Neural progenitor cell (in vitro differentiated cells): ENCODE measurements around the gene PDGFC. TPM values are rescaled to one million over a fixed set of nuclear protein-coding genes. Genes with fewer than 3 reads are reported as not detected.

ENCODE experiments used
- DNase-seq: peaks from one replicate; pipeline ENCODE4 v3.0.0-alpha.2; 2016; ENCODE audit warnings: low spot score
- H2AFZ ChIP-seq: fragments of 200-600 bp; sonication (generic); replicated peaks from 2 replicates; pipeline ENCODE4 v1.6.1; 2016; ENCODE audit warnings: antibody characterized with exemption
- H3F3A ChIP-seq: fragments of 200-600 bp; sonication (generic); 2 replicates; pipeline ENCODE4 v1.6.1; 2016; ENCODE audit warnings: antibody characterized with exemption, low read depth
- H3K27ac ChIP-seq: fragments of 200-600 bp; sonication (generic); 2 replicates; pipeline ENCODE4 v1.5.1; 2016; ENCODE audit warnings: mild to moderate bottlenecking
- H3K27me3 ChIP-seq: fragments of 200-600 bp; sonication (generic); 2 replicates; pipeline ENCODE4 v1.6.1; 2016; ENCODE audit warnings: mild to moderate bottlenecking, moderate library complexity
- H3K36me3 ChIP-seq: fragments of 200-600 bp; sonication (generic); 2 replicates; pipeline ENCODE4 v1.5.1; 2016
- H3K4me1 ChIP-seq: fragments of 200-600 bp; sonication (generic); 2 replicates; pipeline ENCODE4 v1.6.1; 2016; ENCODE audit warnings: mixed run types
- H3K4me2 ChIP-seq: fragments of 200-600 bp; sonication (generic); 2 replicates; pipeline ENCODE4 v1.6.1; 2016
- H3K4me3 ChIP-seq: fragments of 200-600 bp; sonication (generic); 2 replicates; pipeline ENCODE4 v1.5.1; 2016
- H3K79me2 ChIP-seq: fragments of 200-600 bp; sonication (generic); 2 replicates; pipeline ENCODE4 v1.6.1; 2016; ENCODE audit warnings: low read depth
- H3K9ac ChIP-seq: fragments of 200-600 bp; sonication (generic); 2 replicates; pipeline ENCODE4 v1.6.1; 2016
- H3K9me3 ChIP-seq: fragments of 200-600 bp; sonication (generic); 2 replicates; pipeline ENCODE4 v1.5.1; 2016; ENCODE audit warnings: low read depth
- H4K20me1 ChIP-seq: fragments of 200-600 bp; sonication (generic); 2 replicates; pipeline ENCODE4 v1.6.1; 2016; ENCODE audit warnings: low read depth
- H3K27ac Mint-ChIP-seq: 3 replicates; pipeline ENCODE4 v1.8.0; 2021; ENCODE audit warnings: mixed read lengths
- H3K27me3 Mint-ChIP-seq: 2 replicates; pipeline ENCODE4 v1.8.0; 2022; ENCODE audit warnings: low read depth, mild to moderate bottlenecking, inconsistent platforms, moderate library complexity, mixed read lengths; ENCODE audit not compliant: insufficient read depth
- H3K36me3 Mint-ChIP-seq: 3 replicates; pipeline ENCODE4 v1.8.0; 2021; ENCODE audit warnings: mixed read lengths
- H3K4me1 Mint-ChIP-seq: 3 replicates; pipeline ENCODE4 v1.8.0; 2021; ENCODE audit warnings: mixed read lengths
- H3K4me3 Mint-ChIP-seq: 3 replicates; pipeline ENCODE4 v1.8.0; 2021; ENCODE audit warnings: mild to moderate bottlenecking, moderate library complexity, mixed read lengths
- H3K9me3 Mint-ChIP-seq: 3 replicates; pipeline ENCODE4 v1.8.0; 2020; ENCODE audit warnings: mixed read lengths
- CTCF ChIP-seq: fragments of 200-600 bp; sonication (generic); IDR thresholded peaks from 2 replicates; pipeline ENCODE4 v1.5.1; 2017; ENCODE audit warnings: antibody characterized with exemption, mild to moderate bottlenecking
- EZH2 ChIP-seq: fragments of 200-600 bp; sonication (generic); IDR thresholded peaks from 2 replicates; pipeline ENCODE4 v1.6.1; 2017; ENCODE audit warnings: antibody characterized with exemption, mild to moderate bottlenecking, moderate library complexity
- EZH2phosphoT487 ChIP-seq: fragments of 200-600 bp; sonication (generic); IDR thresholded peaks from 2 replicates; pipeline ENCODE4 v1.6.1; 2017; ENCODE audit warnings: antibody characterized with exemption
- total RNA-seq: library from RNA; depleted of rRNA; stranded (reverse); fragments of >200 nt; gene quantifications from 2 replicates; pipeline ENCODE4 v1.2.3, GENCODE V29; 2015; ENCODE audit warnings: low replicate concordance

Gene PDGFC
- total RNA-seq, 1 donor from 2014 or later = 4.7 TPM

GRCh38 chr4:156794863-156795262, 176.7 kb downstream of the PDGFC start:
- no peaks in the 10 kb centered on the region for H3K27me3 ChIP-seq
- no peak overlapping the region for H3K9ac ChIP-seq
- Mint-ChIP-seq H3K9me3 (no peaks in the 10 kb centered on the region), H3K4me3 (no peak overlapping the region), H3K36me3 (no peaks in the 10 kb centered on the region), H3K4me1 (peaks cover 6% of the 10 kb centered on the region), H3K27me3 (no peaks in the 10 kb centered on the region), H3K27ac (no peak overlapping the region)
- DNase-seq = no peak
- H3K36me3 ChIP-seq = no peaks in the 10 kb centered on the region
- no peaks in the 10 kb centered on the region for H3F3A ChIP-seq
- no peak overlapping the region for H3K4me2 ChIP-seq
- H3K9me3 ChIP-seq = no peaks in the 10 kb centered on the region
- H3K79me2 ChIP-seq = no peaks in the 10 kb centered on the region
- no peak overlapping the region for H2AFZ ChIP-seq
- TF ChIP-seq EZH2 = no peak
- no peak for TF ChIP-seq EZH2phosphoT487
- TF ChIP-seq CTCF = no peak
- H3K4me3 ChIP-seq = no peak overlapping the region
- H3K4me1 ChIP-seq = peaks cover 7% of the 10 kb centered on the region
- H4K20me1 ChIP-seq = no peaks in the 10 kb centered on the region
- H3K27ac ChIP-seq = no peak overlapping the region

DNA sequence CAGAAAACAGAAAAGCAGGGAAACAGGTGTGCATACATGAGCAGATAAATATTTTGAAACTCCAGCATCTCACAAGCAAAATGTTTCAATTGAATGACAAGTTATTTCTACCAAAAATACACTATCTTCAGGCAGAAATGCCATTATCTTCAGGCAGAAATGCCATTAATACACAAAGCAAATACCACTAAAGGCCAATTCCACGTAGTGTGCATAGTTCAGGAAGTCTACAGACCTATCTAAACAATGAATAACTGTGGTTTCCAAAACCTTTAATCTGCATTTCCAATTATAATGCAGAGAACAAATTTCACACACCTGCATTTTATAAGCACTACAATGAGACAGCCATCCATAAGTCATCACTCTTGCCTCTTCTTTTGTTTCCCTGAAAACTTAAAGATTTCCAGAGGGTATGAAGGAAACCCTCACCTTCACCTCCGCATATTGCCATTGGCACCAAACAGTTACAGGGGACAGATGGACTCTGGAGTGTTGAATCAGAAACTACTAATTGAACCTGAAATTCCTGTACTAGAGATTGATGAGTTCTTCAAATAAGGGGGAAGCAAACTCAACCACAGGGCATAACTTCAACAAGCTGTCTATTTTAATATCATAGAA, 179.0 kb downstream of the PDGFC start:
- no peaks in the 10 kb centered on the region for H3F3A ChIP-seq
- no peak overlapping the region for H3K9ac ChIP-seq
- no peaks in the 10 kb centered on the region for H3K36me3 ChIP-seq
- H3K4me1 Mint-ChIP-seq = no peaks in the 10 kb centered on the region
- no peak overlapping the region for H3K27ac Mint-ChIP-seq
- no peak for DNase-seq
- TF ChIP-seq CTCF = no peak
- no peak for TF ChIP-seq EZH2
- TF ChIP-seq EZH2phosphoT487 = no peak
- H3K4me2 ChIP-seq = no peak overlapping the region
- no peaks in the 10 kb centered on the region for H3K79me2 ChIP-seq
- H3K36me3 Mint-ChIP-seq = no peaks in the 10 kb centered on the region
- H3K9me3 Mint-ChIP-seq = no peaks in the 10 kb centered on the region
- no peaks in the 10 kb centered on the region for H4K20me1 ChIP-seq
- H2AFZ ChIP-seq = no peak overlapping the region
- no peaks in the 10 kb centered on the region for H3K27me3 ChIP-seq
- no peaks in the 10 kb centered on the region for H3K4me1 ChIP-seq
- no peak overlapping the region for H3K4me3 Mint-ChIP-seq
- H3K9me3 ChIP-seq = no peaks in the 10 kb centered on the region
- no peaks in the 10 kb centered on the region for H3K27me3 Mint-ChIP-seq
- no peak overlapping the region for H3K27ac ChIP-seq
- H3K4me3 ChIP-seq = no peak overlapping the region

GRCh38 chr4:156790866-156791265, 180.7 kb downstream of the PDGFC start:
- Mint-ChIP-seq H3K36me3 (no peaks in the 10 kb centered on the region), H3K27ac (no peak overlapping the region), H3K9me3 (no peaks in the 10 kb centered on the region), H3K4me3 (no peak overlapping the region), H3K27me3 (no peaks in the 10 kb centered on the region), H3K4me1 (no peaks in the 10 kb centered on the region)
- Histone ChIP-seq H3K27ac (no peak overlapping the region), H4K20me1 (no peaks in the 10 kb centered on the region), H3K27me3 (no peaks in the 10 kb centered on the region), H3K9me3 (no peaks in the 10 kb centered on the region), H3K36me3 (no peaks in the 10 kb centered on the region), H3K4me1 (no peaks in the 10 kb centered on the region), H3K4me3 (no peak overlapping the region), H3K4me2 (no peak overlapping the region), H3K79me2 (no peaks in the 10 kb centered on the region), H2AFZ (no peak overlapping the region), H3F3A (no peaks in the 10 kb centered on the region), H3K9ac (no peak overlapping the region)
- peak; percentile 75 for DNase-seq
- TF ChIP-seq CTCF (no peak), EZH2phosphoT487 (no peak), EZH2 (no peak)
